ENCODE data around the gene GPRASP1.
"Not testable (repeated sequence)": the region's sequence is repeated elsewhere in the genome, so short reads cannot be mapped to it uniquely, and the experiment has no call there.

The GPRASP1 gene

GRCh38 chrX:102669526-102669925, 18.2 kb downstream of the GPRASP1 start:
- Histone ChIP-seq H3K9ac (ENCODE audit: insufficient read length, low read depth) (no peak overlapping the region), H3K9me3 (ENCODE audit: insufficient read depth, low read length) (no peaks in the 10 kb centered on the region), H3K27me3 (ENCODE audit: insufficient read depth, insufficient read length) (no peaks in the 10 kb centered on the region), H3K4me3 (ENCODE audit: insufficient read length, low read depth) (no peak overlapping the region), H3K36me3 (ENCODE audit: insufficient read depth, insufficient read length, low read length) (no peaks in the 10 kb centered on the region), H3K4me1 (ENCODE audit: insufficient read depth, insufficient read length) (peaks cover 4% of the 10 kb centered on the region)
- TF ChIP-seq SUZ12 (IDR thresholded peaks at IDR 0.05; ENCODE audit: extremely low read depth, insufficient read depth, insufficient read length) (no peak), ZNF274 (IDR thresholded peaks at IDR 0.05; ENCODE audit: low read depth, low read length) (no peak), YY1 (IDR thresholded peaks at IDR 0.05; ENCODE audit: insufficient read depth, insufficient read length) (no peak)
- no peak for DNase-seq (ENCODE audit: low read depth, low spot score)

- no peak for DNase-seq (ENCODE audit: low read depth, low spot score)
- no peak overlapping the region for H3K9ac ChIP-seq (ENCODE audit: insufficient read length, low read depth)
- peaks cover 4% of the 10 kb centered on the region for H3K4me1 ChIP-seq (ENCODE audit: insufficient read depth, insufficient read length)
- no peaks in the 10 kb centered on the region for H3K36me3 ChIP-seq (ENCODE audit: insufficient read depth, insufficient read length, low read length)
- TF ChIP-seq SUZ12 (IDR thresholded peaks at IDR 0.05; ENCODE audit: extremely low read depth, insufficient read depth, insufficient read length) = no peak
- TF ChIP-seq ZNF274 (IDR thresholded peaks at IDR 0.05; ENCODE audit: low read depth, low read length) = no peak
- no peak for TF ChIP-seq YY1 (IDR thresholded peaks at IDR 0.05; ENCODE audit: insufficient read depth, insufficient read length)
- no peaks in the 10 kb centered on the region for H3K9me3 ChIP-seq (ENCODE audit: insufficient read depth, low read length)
- H3K4me3 ChIP-seq (ENCODE audit: insufficient read length, low read depth) = no peak overlapping the region
- H3K27me3 ChIP-seq (ENCODE audit: insufficient read depth, insufficient read length) = no peaks in the 10 kb centered on the region
These were observed 21.6 kb downstream of the GPRASP1 start for GRCh38 chrX:102672856-102673255.

GRCh38 chrX:102677479-102677878, 26.2 kb downstream of the GPRASP1 start:
- not testable (repeated sequence) for H3K36me3 ChIP-seq (ENCODE audit: insufficient read depth, insufficient read length, low read length); H3K9ac ChIP-seq (ENCODE audit: insufficient read length, low read depth); H3K4me3 ChIP-seq (ENCODE audit: insufficient read length, low read depth); H3K4me1 ChIP-seq (ENCODE audit: insufficient read depth, insufficient read length); DNase-seq (ENCODE audit: low read depth, low spot score); H3K27me3 ChIP-seq (ENCODE audit: insufficient read depth, insufficient read length)
- peaks cover 10% of the 10 kb centered on the region for H3K9me3 ChIP-seq (ENCODE audit: insufficient read depth, low read length)

GRCh38 chrX:102684772-102685520, 33.7 kb downstream of the GPRASP1 start:
- Histone ChIP-seq H3K27me3 (ENCODE audit: insufficient read depth, insufficient read length) (no peaks in the 10 kb centered on the region), H3K4me1 (ENCODE audit: insufficient read depth, insufficient read length) (no peaks in the 10 kb centered on the region), H3K9ac (ENCODE audit: insufficient read length, low read depth) (no peak overlapping the region), H3K9me3 (ENCODE audit: insufficient read depth, low read length) (peaks cover 22% of the 10 kb centered on the region), H3K4me3 (ENCODE audit: insufficient read length, low read depth) (no peak overlapping the region), H3K36me3 (ENCODE audit: insufficient read depth, insufficient read length, low read length) (no peaks in the 10 kb centered on the region)
- TF ChIP-seq SUZ12 (IDR thresholded peaks at IDR 0.05; ENCODE audit: extremely low read depth, insufficient read depth, insufficient read length) (no peak), ZNF274 (IDR thresholded peaks at IDR 0.05; ENCODE audit: low read depth, low read length) (no peak), YY1 (IDR thresholded peaks at IDR 0.05; ENCODE audit: insufficient read depth, insufficient read length) (no peak)
- no peak for DNase-seq (ENCODE audit: low read depth, low spot score)

GRCh38 chrX:102694749-102695148, 43.5 kb downstream of the GPRASP1 start:
- no peaks in the 10 kb centered on the region for H3K27me3 ChIP-seq (ENCODE audit: insufficient read depth, insufficient read length)
- TF ChIP-seq YY1 (IDR thresholded peaks at IDR 0.05; ENCODE audit: insufficient read depth, insufficient read length) (no peak), SUZ12 (IDR thresholded peaks at IDR 0.05; ENCODE audit: extremely low read depth, insufficient read depth, insufficient read length) (no peak), ZNF274 (IDR thresholded peaks at IDR 0.05; ENCODE audit: low read depth, low read length) (no peak)

DNA sequence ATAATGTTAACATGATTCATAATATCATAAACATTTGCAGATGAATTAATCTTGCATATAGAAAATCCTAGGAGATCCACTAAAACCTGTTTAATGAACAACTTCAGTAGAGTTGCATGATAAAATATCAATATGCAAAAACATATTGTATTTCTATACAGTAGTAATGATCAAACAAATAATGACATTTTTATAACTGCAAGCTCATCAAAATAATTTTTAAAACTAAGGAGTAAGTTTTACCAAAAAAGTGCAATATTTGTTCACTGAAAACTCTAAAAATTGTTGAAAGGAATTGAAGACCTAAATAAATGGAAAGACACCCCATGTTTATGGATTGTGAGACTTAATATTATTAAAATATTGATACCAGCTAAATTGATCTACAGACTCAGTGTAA, 45.0 kb downstream of the GPRASP1 start:
- TF ChIP-seq ZNF274 (IDR thresholded peaks at IDR 0.05; ENCODE audit: low read depth, low read length) (no peak), YY1 (IDR thresholded peaks at IDR 0.05; ENCODE audit: insufficient read depth, insufficient read length) (no peak), SUZ12 (IDR thresholded peaks at IDR 0.05; ENCODE audit: extremely low read depth, insufficient read depth, insufficient read length) (no peak)
- DNase-seq (ENCODE audit: low read depth, low spot score) = no peak
- no peak overlapping the region for H3K9ac ChIP-seq (ENCODE audit: insufficient read length, low read depth)
- H3K4me1 ChIP-seq (ENCODE audit: insufficient read depth, insufficient read length) = no peaks in the 10 kb centered on the region
- no peak overlapping the region for H3K4me3 ChIP-seq (ENCODE audit: insufficient read length, low read depth)
- H3K9me3 ChIP-seq (ENCODE audit: insufficient read depth, low read length) = peaks cover 13% of the 10 kb centered on the region
- no peaks in the 10 kb centered on the region for H3K27me3 ChIP-seq (ENCODE audit: insufficient read depth, insufficient read length)
- no peaks in the 10 kb centered on the region for H3K36me3 ChIP-seq (ENCODE audit: insufficient read depth, insufficient read length, low read length)

More at GRCh38 chrX:102694749-102695148, 43.5 kb downstream of the GPRASP1 start:
- DNase-seq (ENCODE audit: low read depth, low spot score) = no peak
- no peaks in the 10 kb centered on the region for H3K4me1 ChIP-seq (ENCODE audit: insufficient read depth, insufficient read length)
- H3K4me3 ChIP-seq (ENCODE audit: insufficient read length, low read depth) = no peak overlapping the region
- no peaks in the 10 kb centered on the region for H3K36me3 ChIP-seq (ENCODE audit: insufficient read depth, insufficient read length, low read length)
- H3K9me3 ChIP-seq (ENCODE audit: insufficient read depth, low read length) = peaks cover 13% of the 10 kb centered on the region
- H3K9ac ChIP-seq (ENCODE audit: insufficient read length, low read depth) = no peak overlapping the region

GRCh38 chrX:102697494-102697893, 46.2 kb downstream of the GPRASP1 start:
- Histone ChIP-seq H3K4me3 (ENCODE audit: insufficient read length, low read depth) (no peak overlapping the region), H3K36me3 (ENCODE audit: insufficient read depth, insufficient read length, low read length) (no peaks in the 10 kb centered on the region), H3K4me1 (ENCODE audit: insufficient read depth, insufficient read length) (no peaks in the 10 kb centered on the region), H3K27me3 (ENCODE audit: insufficient read depth, insufficient read length) (no peaks in the 10 kb centered on the region), H3K9ac (ENCODE audit: insufficient read length, low read depth) (no peak overlapping the region), H3K9me3 (ENCODE audit: insufficient read depth, low read length) (peaks cover 2% of the 10 kb centered on the region; the same call in 1 of the 2 replicates)
- no peak for DNase-seq (ENCODE audit: low read depth, low spot score)
- no peak for TF ChIP-seq ZNF274 (IDR thresholded peaks at IDR 0.05; ENCODE audit: low read depth, low read length)
- TF ChIP-seq SUZ12 (IDR thresholded peaks at IDR 0.05; ENCODE audit: extremely low read depth, insufficient read depth, insufficient read length) = no peak
- TF ChIP-seq YY1 (IDR thresholded peaks at IDR 0.05; ENCODE audit: insufficient read depth, insufficient read length) = no peak

Data from NT2/D1 (cell line).